NB4 (cell line): Measurements from ENCODE around the gene PIP5K1B.

Experiments
- DNase-seq: peaks from one replicate; pipeline ENCODE4 v3.0.0; 2010; ENCODE audit warnings: low read depth
- H3K4me3 ChIP-seq: one replicate; pipeline ENCODE4 v1.5.1; 2011; ENCODE audit warnings: mild to moderate bottlenecking, low read depth, low read length, moderate library complexity
- CTCF ChIP-seq: IDR thresholded peaks from one replicate; pipeline ENCODE4 v1.5.1; 2012; ENCODE audit warnings: low read depth, low read length
- MAX ChIP-seq: IDR thresholded peaks from 2 replicates; pipeline ENCODE4 v1.6.1; 2011; ENCODE audit warnings: low read depth, low read length
- MYC ChIP-seq: IDR thresholded peaks from 2 replicates; pipeline ENCODE4 v1.6.1; 2011; ENCODE audit warnings: low read depth, low read length
- POLR2A ChIP-seq: IDR thresholded peaks from 2 replicates; pipeline ENCODE4 v1.6.1; 2011; ENCODE audit warnings: mild to moderate bottlenecking; ENCODE audit not compliant: insufficient read length; ENCODE audit errors: extremely low read depth

Gene PIP5K1B

GRCh38 chr9:68704814-68705530 lies at the start of gene PIP5K1B:
TSS of gene PIP5K1B (plus strand) at chr9:68705240. CDS start at chr9:68822615, 117,375 bp downstream.
- TF ChIP-seq MAX, result no peak
- TF ChIP-seq CTCF, result no peak
- TF ChIP-seq MYC, result no peak
- TF ChIP-seq POLR2A, result no peak
- DNase-seq, result peak; percentile 76
- peak within 1 kb of the TSS; percentile 36 for H3K4me3 ChIP-seq

GRCh38 chr9:68664036-68664435 lies 41.0 kb upstream of the PIP5K1B start:
- no peak for DNase-seq
- no peak overlapping the region for H3K4me3 ChIP-seq
- TF ChIP-seq MYC, result no peak
- no peak for TF ChIP-seq POLR2A
- TF ChIP-seq CTCF, result no peak
- TF ChIP-seq MAX, result no peak

GRCh38 chr9:68668127-68668526 lies 36.9 kb upstream of the PIP5K1B start:
- H3K4me3 ChIP-seq, result no peak overlapping the region
- TF ChIP-seq POLR2A (no peak), CTCF (no peak), MAX (no peak), MYC (no peak)
- no peak for DNase-seq

- DNase-seq, result no peak
- H3K4me3 ChIP-seq, result no peak overlapping the region
- TF ChIP-seq MAX (no peak), CTCF (no peak), MYC (no peak), POLR2A (no peak)
Measured at GRCh38 chr9:68669218-68669617, 35.8 kb upstream of the PIP5K1B start.

GRCh38 chr9:68672215-68672614 lies 32.8 kb upstream of the PIP5K1B start:
- TF ChIP-seq MAX (no peak), MYC (no peak), POLR2A (no peak), CTCF (no peak)
- no peak for DNase-seq
- no peak overlapping the region for H3K4me3 ChIP-seq
